Vagina (tissue), 2 donors: ENCODE data around the gene TSEN54. TPM values are rescaled to one million over a fixed set of nuclear protein-coding genes. Genes with fewer than 3 reads are reported as not detected.

Source experiments
- DNase-seq, 2 donors: peaks; one replicate each; pipeline ENCODE4 v3.0.0-alpha.2; 2017; ENCODE audit errors: extremely low spot score in 2 of 2
- H3K27ac ChIP-seq: fragments of 200-600 bp; sonication (generic); one replicate; pipeline ENCODE4 v1.5.1; 2019
- H3K27me3 ChIP-seq: fragments of 200-600 bp; sonication (generic); one replicate; pipeline ENCODE4 v1.5.1; 2019
- H3K36me3 ChIP-seq, 2 donors: fragments of 200-600 bp; sonication (generic); one replicate each; pipeline ENCODE4 v1.5.1; 2017 to 2019
- H3K4me1 ChIP-seq: fragments of 200-600 bp; sonication (generic); one replicate; pipeline ENCODE4 v1.5.1; 2019
- H3K4me3 ChIP-seq, 2 donors: fragments of 200-600 bp; sonication (generic); 1 replicate in 1 of 2; 2 replicates in 1 of 2; pipeline ENCODE4 v1.5.1; 2016 to 2019
- H3K9me3 ChIP-seq: fragments of 200-600 bp; sonication (generic); one replicate; pipeline ENCODE4 v1.5.1; 2019
- CTCF ChIP-seq, 3 experiments: fragments of 450-650 bp in 2 of 3; fragments of 200-600 bp in 1 of 3; sonication (generic) in 1 of 3; IDR thresholded peaks; one replicate each; pipeline ENCODE4 v1.5.1; 2017 to 2019; ENCODE audit warnings: antibody characterized with exemption in 3 of 3, mild to moderate bottlenecking in 2 of 3, moderate library complexity in 2 of 3
- POLR2A ChIP-seq, 2 donors: fragments of 450-650 bp; IDR thresholded peaks; one replicate each; pipeline ENCODE4 v1.6.1; 2017; ENCODE audit warnings: antibody characterized with exemption in 2 of 2, mild to moderate bottlenecking in 2 of 2, moderate library complexity in 2 of 2
- POLR2AphosphoS5 ChIP-seq, 2 donors: sonication (generic); formaldehyde crosslinking; IDR thresholded peaks; one replicate each; pipeline ENCODE4 v1.9.0; 2017; ENCODE audit warnings: antibody characterized with exemption in 2 of 2, mild to moderate bottlenecking in 2 of 2, low read depth in 1 of 2; ENCODE audit not compliant: insufficient read depth in 1 of 2
- intact Hi-C: fragments of 100-400 bp; cut with DNase I; formaldehyde crosslinking; loops from one replicate; pipeline ENCODE4 v1.15.1; 2023
- total RNA-seq: library from RNA; depleted of rRNA; stranded (reverse); fragments of >200 nt; gene quantifications from one replicate; pipeline ENCODE4 v1.2.3, GENCODE V29; 2016

The TSEN54 gene
- total RNA-seq, 1 donor from 2014 or later = 30.9 TPM

GRCh38 chr17:75507733-75508719, 8.3 kb upstream of the TSEN54 start:
- intact Hi-C loops = no loop called here
- Histone ChIP-seq H3K27ac (peak overlapping the region; percentile 50), H3K36me3 (peaks cover 0 to 38% of the 10 kb centered on the region in 2 donors), H3K4me1 (peaks cover 42% of the 10 kb centered on the region), H3K4me3 (no peak overlapping the region), H3K9me3 (no peaks in the 10 kb centered on the region), H3K27me3 (no peaks in the 10 kb centered on the region)
- TF ChIP-seq POLR2A (IDR thresholded peaks at IDR 0.05) = no peak
- no peak for TF ChIP-seq POLR2AphosphoS5 (IDR thresholded peaks at IDR 0.05; ENCODE audit: insufficient read depth in 1 of 2, low read depth in 1 of 2)
- TF ChIP-seq CTCF (IDR thresholded peaks at IDR 0.05) = no peak
- DNase-seq = no peak

GRCh38 chr17:75508931-75509361, 7.4 kb upstream of the TSEN54 start:
- Histone ChIP-seq H3K36me3 (peaks cover 0 to 30% of the 10 kb centered on the region in 2 donors), H3K4me3 (peak overlapping the region in 1 of 2 donors; percentile 0), H3K27me3 (no peaks in the 10 kb centered on the region), H3K27ac (peak overlapping the region; percentile 50), H3K9me3 (no peaks in the 10 kb centered on the region), H3K4me1 (peaks cover 51% of the 10 kb centered on the region)
- DNase-seq = no peak
- intact Hi-C loops = no loop called here
- TF ChIP-seq CTCF (IDR thresholded peaks at IDR 0.05) (no peak), POLR2A (IDR thresholded peaks at IDR 0.05) (no peak), POLR2AphosphoS5 (IDR thresholded peaks at IDR 0.05; ENCODE audit: insufficient read depth in 1 of 2, low read depth in 1 of 2) (no peak)

- H3K4me1 ChIP-seq = peaks cover 59% of the 10 kb centered on the region
- H3K27me3 ChIP-seq = no peaks in the 10 kb centered on the region
- intact Hi-C loops = no loop called here
- no peak for DNase-seq
- TF ChIP-seq POLR2A (IDR thresholded peaks at IDR 0.05) (no peak), POLR2AphosphoS5 (IDR thresholded peaks at IDR 0.05; ENCODE audit: insufficient read depth in 1 of 2, low read depth in 1 of 2) (peak; percentile 39 to 67)
- H3K9me3 ChIP-seq = no peaks in the 10 kb centered on the region
- peak overlapping the region in 1 of 2 donors; percentile 0 for H3K4me3 ChIP-seq
- H3K27ac ChIP-seq = peak overlapping the region; percentile 58
- H3K36me3 ChIP-seq = peaks cover 0 to 29% of the 10 kb centered on the region in 2 donors
Observed at GRCh38 chr17:75509528-75510258, 6.6 kb upstream of the TSEN54 start.

GRCh38 chr17:75511270-75511609, 5.1 kb upstream of the TSEN54 start:
- peak overlapping the region; percentile 17 to 97 for H3K4me3 ChIP-seq
- TF ChIP-seq POLR2AphosphoS5 (IDR thresholded peaks at IDR 0.05; ENCODE audit: insufficient read depth in 1 of 2, low read depth in 1 of 2) = no peak
- TF ChIP-seq CTCF (IDR thresholded peaks at IDR 0.05) = no peak
- TF ChIP-seq POLR2A (IDR thresholded peaks at IDR 0.05) = no peak
- peak overlapping the region; percentile 92 for H3K27ac ChIP-seq
- no peak for DNase-seq
- no peaks in the 10 kb centered on the region for H3K9me3 ChIP-seq
- peaks cover 0 to 15% of the 10 kb centered on the region in 2 donors for H3K36me3 ChIP-seq
- peaks cover 59% of the 10 kb centered on the region for H3K4me1 ChIP-seq
- intact Hi-C loops = no loop called here
- H3K27me3 ChIP-seq = no peaks in the 10 kb centered on the region
